HCT116 (cell line): Measurements from ENCODE around the gene CDH5. TPM values are rescaled to one million over a fixed set of nuclear protein-coding genes. Genes with fewer than 3 reads are reported as not detected.

Source experiments
- ATAC-seq: fragments of 200-7000 bp; cut with Tn5 transposase; 2 replicates; pipeline ENCODE4 v1.9.1; 2020; ENCODE audit warnings: mild to moderate bottlenecking, moderate library complexity
- BruUV-seq: library from RNA; stranded (reverse); fragments of 400-500 nt; replicated peaks from 2 replicates; lab custom pipeline; 2021; lab: Mats Ljungman, UMichigan
- CTCF ChIA-PET: fragments of 300-600 bp; sonication (Branson Sonifier 250); formaldehyde crosslinking; loops from one replicate; lab custom pipeline; 2021; ENCODE audit warnings: antibody characterized with exemption; lab: Charles Lee
- POLR2A ChIA-PET: fragments of 300-600, 350-600 bp; sonication (Branson Sonifier 250); formaldehyde crosslinking; loops from one replicate; lab custom pipeline; 2021; ENCODE audit warnings: antibody characterized with exemption; lab: Charles Lee
- RAD21 ChIA-PET, 2 experiments: fragments of 300-600 bp; sonication (Branson Sonifier 250); formaldehyde crosslinking; loops; one replicate each; lab custom pipeline; 2023; ENCODE audit warnings: low total read pairs in 2 of 2; ENCODE audit not compliant: uncharacterized antibody in 2 of 2, unreplicated experiment in 2 of 2, low non-redundant PET in 1 of 2; lab: Charles Lee
- DNase-seq: peaks from one replicate; pipeline ENCODE4 v3.0.0-alpha.2; 2010; ENCODE audit warnings: low read depth, low spot score
- H2AFZ ChIP-seq: fragments of 200-600 bp; shearing (Covaris generic), sonication (generic); 2 replicates; pipeline ENCODE4 v1.6.1; 2017; ENCODE audit warnings: low read depth, mixed run types, mixed read lengths, antibody characterized with exemption, low read length; ENCODE audit not compliant: poor library complexity, severe bottlenecking
- H3K27ac ChIP-seq: 2 replicates; pipeline ENCODE4 v1.5.1; 2012; ENCODE audit warnings: low read depth, low read length
- H3K27me3 ChIP-seq: fragments of 200-600 bp; sonication (generic); 2 replicates; pipeline ENCODE4 v1.6.1; 2016; ENCODE audit warnings: mixed run types, low read length, mixed read lengths; ENCODE audit not compliant: insufficient read depth
- H3K36me3 ChIP-seq, 2 experiments: fragments of 200-500 bp in 1 of 2; fragments of 200-600 bp in 1 of 2; sonication (Bioruptor generic) in 1 of 2; sonication (generic) in 1 of 2; 2 replicates each; pipeline versions ENCODE4 v1.5.1 to v1.6.1; 2014 to 2016; ENCODE audit warnings: low read length in 2 of 2, inconsistent platforms in 1 of 2, mixed read lengths in 1 of 2, mixed run types in 1 of 2; ENCODE audit not compliant: insufficient read depth in 2 of 2, control insufficient read depth in 1 of 2
- H3K4me1 ChIP-seq, 2 experiments: fragments of 200-600 bp in 1 of 2; sonication (generic) in 1 of 2; 2 replicates each; pipeline versions ENCODE4 v1.5.1 to v1.6.1; 2012 to 2017; ENCODE audit warnings: low read length in 2 of 2, inconsistent platforms in 1 of 2, mild to moderate bottlenecking in 1 of 2, mixed read lengths in 1 of 2, mixed run types in 1 of 2, moderate library complexity in 1 of 2; ENCODE audit not compliant: insufficient read depth in 2 of 2, control insufficient read depth in 1 of 2
- H3K4me2 ChIP-seq: fragments of 200-600 bp; sonication (generic); 2 replicates; pipeline ENCODE4 v1.6.1; 2017; ENCODE audit warnings: mixed run types, low read length, mixed read lengths
- H3K4me3 ChIP-seq, 2 experiments: fragments of 200-600 bp in 1 of 2; sonication (generic) in 1 of 2; replicated peaks in 1 of 2; 2 replicates each; pipeline ENCODE4 v1.5.1; 2011 to 2016; ENCODE audit warnings: low read length in 2 of 2, control low read depth in 1 of 2, low read depth in 1 of 2, mild to moderate bottlenecking in 1 of 2, mixed read lengths in 1 of 2, mixed run types in 1 of 2
- H3K79me2 ChIP-seq: fragments of 200-600 bp; sonication (generic); 2 replicates; pipeline ENCODE4 v1.6.1; 2017; ENCODE audit warnings: mild to moderate bottlenecking, mixed run types, low read length, moderate library complexity, mixed read lengths; ENCODE audit not compliant: insufficient read depth
- H3K9ac ChIP-seq: fragments of 200-600 bp; sonication (generic); 2 replicates; pipeline ENCODE4 v1.6.1; 2016; ENCODE audit warnings: low read length, mixed read lengths
- H3K9me2 ChIP-seq: fragments of 200-600 bp; sonication (generic), shearing (Covaris generic); 2 replicates; pipeline ENCODE4 v1.6.1; 2017; ENCODE audit warnings: mixed run types, mild to moderate bottlenecking, moderate library complexity; ENCODE audit not compliant: insufficient read depth
- H3K9me3 ChIP-seq, 2 experiments: fragments of 200-500 bp in 1 of 2; fragments of 200-600 bp in 1 of 2; sonication (Bioruptor generic) in 1 of 2; sonication (generic) in 1 of 2; 2 replicates each; pipeline ENCODE4 v1.6.1; 2014 to 2017; ENCODE audit warnings: low read length in 2 of 2, mixed read lengths in 2 of 2, inconsistent platforms in 1 of 2, low read depth in 1 of 2, mild to moderate bottlenecking in 1 of 2, mixed run types in 1 of 2, moderate library complexity in 1 of 2; ENCODE audit not compliant: control insufficient read depth in 1 of 2, insufficient read depth in 1 of 2
- H4K20me1 ChIP-seq: fragments of 200-600 bp; sonication (generic), shearing (Covaris generic); 2 replicates; pipeline ENCODE4 v1.6.1; 2017; ENCODE audit warnings: mixed run types, mild to moderate bottlenecking, moderate library complexity; ENCODE audit not compliant: insufficient read depth
- CEBPB ChIP-seq: IDR thresholded peaks from 2 replicates; pipeline ENCODE4 v1.6.1; 2012; ENCODE audit warnings: low read depth
- EGR1 ChIP-seq: IDR thresholded peaks from 2 replicates; pipeline ENCODE4 v1.6.1; 2012; ENCODE audit warnings: low read depth
- FOSL1 ChIP-seq: IDR thresholded peaks from 2 replicates; pipeline ENCODE4 v1.6.1; 2012; ENCODE audit warnings: low read depth
- JUND ChIP-seq: IDR thresholded peaks from 2 replicates; pipeline ENCODE4 v1.6.1; 2012
- POLR2AphosphoS5 ChIP-seq: IDR thresholded peaks from 2 replicates; pipeline ENCODE4 v1.6.1; 2011; ENCODE audit warnings: mild to moderate bottlenecking, low read depth, low read length, moderate library complexity
- SIN3A ChIP-seq: IDR thresholded peaks from 2 replicates; pipeline ENCODE4 v1.6.1; 2012; ENCODE audit warnings: low read depth
- SRF ChIP-seq: IDR thresholded peaks from 2 replicates; pipeline ENCODE4 v1.6.1; 2012; ENCODE audit warnings: low read depth
- TCF7L2 ChIP-seq: IDR thresholded peaks from 2 replicates; pipeline ENCODE4 v1.7.0; 2011; ENCODE audit warnings: borderline replicate concordance, inconsistent platforms; ENCODE audit not compliant: insufficient read depth, insufficient read length; ENCODE audit errors: extremely low read depth
- ZBTB33 ChIP-seq: IDR thresholded peaks from 2 replicates; pipeline ENCODE4 v1.6.1; 2011; ENCODE audit warnings: mild to moderate bottlenecking, low read length, moderate library complexity; ENCODE audit not compliant: insufficient replicate concordance; ENCODE audit errors: extremely low read depth
- ZNF274 ChIP-seq: fragments of 200-500 bp; sonication (Bioruptor generic); IDR thresholded peaks from 2 replicates; pipeline ENCODE4 v1.6.1; 2014; ENCODE audit warnings: mild to moderate bottlenecking, low read depth, low read length, inconsistent platforms
- intact Hi-C: fragments of 100-400 bp; cut with micrococcal nuclease; formaldehyde crosslinking; loops from 2 replicates; pipeline ENCODE4 v1.10.0; 2022
- total RNA-seq: library from RNA; stranded (reverse); gene quantifications from one replicate; pipeline ENCODE4 v1.2.1, GENCODE V29; 2021; ENCODE audit not compliant: unreplicated experiment
- TF ChIP-seq, protein P1 (sequence below), 3 experiments: fragments of 200-600 bp in 1 of 3; sonication (generic) in 1 of 3; IDR thresholded peaks in 2 of 3; conservative IDR thresholded peaks in 1 of 3; 2 replicates each; pipeline ENCODE4 v1.5.1; 2012 to 2017; ENCODE audit warnings: low read depth in 2 of 3, low read length in 2 of 3, antibody characterized with exemption in 1 of 3, borderline replicate concordance in 1 of 3, control low read depth in 1 of 3, mild to moderate bottlenecking in 1 of 3, mixed read lengths in 1 of 3, mixed run types in 1 of 3, moderate library complexity in 1 of 3; ENCODE audit not compliant: insufficient read depth in 1 of 3
- TF ChIP-seq, protein P2 (sequence below): IDR thresholded peaks from 2 replicates; pipeline ENCODE4 v1.6.1; 2012

The CDH5 gene
- total RNA-seq, 1 experiment from 2014 or later = 0.15 TPM

GRCh38 chr16:66364959-66365306, 1.6 kb upstream of the CDH5 start:
- H3K79me2 ChIP-seq = no peaks in the 10 kb centered on the region
- BruUV-seq = no TSS peak
- peaks cover 12% of the 10 kb centered on the region; the same call in 1 of the 2 replicates for H3K27me3 ChIP-seq
- H3K9me3 ChIP-seq = no peaks in the 10 kb centered on the region
- CTCF ChIA-PET = interaction anchor here (1.5 kb wide), 1 partner anchor 7 kb away, joined by 4 read pairs; no protein-coding TSS in a partner anchor
- intact Hi-C loops = no loop called here
- no peak overlapping the region for H3K4me3 ChIP-seq
- H3K9me2 ChIP-seq = no peaks in the 10 kb centered on the region
- no peak for TF ChIP-seq POLR2AphosphoS5
- TF ChIP-seq ZNF274 = no peak
- TF ChIP-seq, protein P1, sequence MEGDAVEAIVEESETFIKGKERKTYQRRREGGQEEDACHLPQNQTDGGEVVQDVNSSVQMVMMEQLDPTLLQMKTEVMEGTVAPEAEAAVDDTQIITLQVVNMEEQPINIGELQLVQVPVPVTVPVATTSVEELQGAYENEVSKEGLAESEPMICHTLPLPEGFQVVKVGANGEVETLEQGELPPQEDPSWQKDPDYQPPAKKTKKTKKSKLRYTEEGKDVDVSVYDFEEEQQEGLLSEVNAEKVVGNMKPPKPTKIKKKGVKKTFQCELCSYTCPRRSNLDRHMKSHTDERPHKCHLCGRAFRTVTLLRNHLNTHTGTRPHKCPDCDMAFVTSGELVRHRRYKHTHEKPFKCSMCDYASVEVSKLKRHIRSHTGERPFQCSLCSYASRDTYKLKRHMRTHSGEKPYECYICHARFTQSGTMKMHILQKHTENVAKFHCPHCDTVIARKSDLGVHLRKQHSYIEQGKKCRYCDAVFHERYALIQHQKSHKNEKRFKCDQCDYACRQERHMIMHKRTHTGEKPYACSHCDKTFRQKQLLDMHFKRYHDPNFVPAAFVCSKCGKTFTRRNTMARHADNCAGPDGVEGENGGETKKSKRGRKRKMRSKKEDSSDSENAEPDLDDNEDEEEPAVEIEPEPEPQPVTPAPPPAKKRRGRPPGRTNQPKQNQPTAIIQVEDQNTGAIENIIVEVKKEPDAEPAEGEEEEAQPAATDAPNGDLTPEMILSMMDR (IDR thresholded peaks at IDR 0.05 in 2 of 3, conservative IDR thresholded peaks at IDR 0.05 in 1 of 3; ENCODE audit: borderline replicate concordance in 1 of 3, insufficient read depth in 1 of 3, low read depth in 2 of 3, low read length in 2 of 3) = no peak
- no peak for TF ChIP-seq FOSL1
- no peak for TF ChIP-seq EGR1
- no peak for TF ChIP-seq ZBTB33
- no peak for TF ChIP-seq JUND
- TF ChIP-seq SIN3A = no peak
- no peak for TF ChIP-seq CEBPB
- no peak for TF ChIP-seq SRF
- TF ChIP-seq, protein P2, sequence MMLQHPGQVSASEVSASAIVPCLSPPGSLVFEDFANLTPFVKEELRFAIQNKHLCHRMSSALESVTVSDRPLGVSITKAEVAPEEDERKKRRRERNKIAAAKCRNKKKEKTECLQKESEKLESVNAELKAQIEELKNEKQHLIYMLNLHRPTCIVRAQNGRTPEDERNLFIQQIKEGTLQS = no peak
- no peak for TF ChIP-seq TCF7L2
- no peaks in the 10 kb centered on the region for H3K36me3 ChIP-seq
- no peaks in the 10 kb centered on the region for H4K20me1 ChIP-seq
- peaks cover 0 to 16% of the 10 kb centered on the region in 2 experiments; a peak in 1 of 4 replicates for H3K4me1 ChIP-seq
- DNase-seq (no peak), ATAC-seq (no peak)
- H2AFZ ChIP-seq = no peak overlapping the region
- RAD21 ChIA-PET = no interaction called here
- no peak overlapping the region for H3K27ac ChIP-seq
- POLR2A ChIA-PET = interaction anchor here (0.7 kb wide), 1 partner anchor 69 kb away, joined by 4 read pairs; no protein-coding TSS in a partner anchor
- no peak overlapping the region for H3K4me2 ChIP-seq
- no peak overlapping the region for H3K9ac ChIP-seq
